B cell (primary cell): ENCODE results near the gene TMEM132D.

ENCODE experiments used
- EZH2 ChIP-seq: IDR thresholded peaks from 2 replicates; pipeline ENCODE4 v1.6.1; 2012; ENCODE audit warnings: borderline replicate concordance, low read depth, mild to moderate bottlenecking, moderate library complexity, low read length; ENCODE audit not compliant: insufficient read depth, poor library complexity, severe bottlenecking
- TF ChIP-seq, protein P1 (sequence below): fragments of 200-600 bp; IDR thresholded peaks from one replicate; pipeline ENCODE4 v1.8.0; 2022; ENCODE audit warnings: antibody characterized with exemption, mild to moderate bottlenecking

DNA sequence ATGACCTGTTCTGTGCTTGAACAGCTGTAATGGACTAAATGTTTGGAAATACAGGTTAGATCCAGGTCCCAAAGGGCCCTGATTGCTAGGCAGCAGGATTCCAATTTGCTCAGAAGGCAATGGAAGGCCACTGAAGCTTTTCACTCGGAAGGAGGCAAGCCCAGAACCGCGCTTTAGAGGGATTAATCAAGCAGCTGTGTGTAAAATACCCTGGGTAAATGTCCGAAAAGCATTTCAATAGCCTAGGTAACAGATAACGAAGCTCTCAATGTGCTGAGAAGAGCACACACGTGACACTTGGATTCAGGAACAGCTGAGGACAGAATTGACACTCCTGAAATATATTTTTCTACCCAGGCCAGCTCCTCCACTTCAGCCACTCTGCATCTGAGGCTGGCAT, 436.1 kb downstream of the TMEM132D start:
- no peak for TF ChIP-seq EZH2
- TF ChIP-seq, protein P1, sequence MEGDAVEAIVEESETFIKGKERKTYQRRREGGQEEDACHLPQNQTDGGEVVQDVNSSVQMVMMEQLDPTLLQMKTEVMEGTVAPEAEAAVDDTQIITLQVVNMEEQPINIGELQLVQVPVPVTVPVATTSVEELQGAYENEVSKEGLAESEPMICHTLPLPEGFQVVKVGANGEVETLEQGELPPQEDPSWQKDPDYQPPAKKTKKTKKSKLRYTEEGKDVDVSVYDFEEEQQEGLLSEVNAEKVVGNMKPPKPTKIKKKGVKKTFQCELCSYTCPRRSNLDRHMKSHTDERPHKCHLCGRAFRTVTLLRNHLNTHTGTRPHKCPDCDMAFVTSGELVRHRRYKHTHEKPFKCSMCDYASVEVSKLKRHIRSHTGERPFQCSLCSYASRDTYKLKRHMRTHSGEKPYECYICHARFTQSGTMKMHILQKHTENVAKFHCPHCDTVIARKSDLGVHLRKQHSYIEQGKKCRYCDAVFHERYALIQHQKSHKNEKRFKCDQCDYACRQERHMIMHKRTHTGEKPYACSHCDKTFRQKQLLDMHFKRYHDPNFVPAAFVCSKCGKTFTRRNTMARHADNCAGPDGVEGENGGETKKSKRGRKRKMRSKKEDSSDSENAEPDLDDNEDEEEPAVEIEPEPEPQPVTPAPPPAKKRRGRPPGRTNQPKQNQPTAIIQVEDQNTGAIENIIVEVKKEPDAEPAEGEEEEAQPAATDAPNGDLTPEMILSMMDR, result no peak
